ENCODE measurements around the gene STK38. TPM values are rescaled to one million over a fixed set of nuclear protein-coding genes. Genes with fewer than 3 reads are reported as not detected.

STK38 gene
- total RNA-seq, 6 experiments from 2014 or later: 12.5 to 19.2 (median 16.1) TPM

DNA sequence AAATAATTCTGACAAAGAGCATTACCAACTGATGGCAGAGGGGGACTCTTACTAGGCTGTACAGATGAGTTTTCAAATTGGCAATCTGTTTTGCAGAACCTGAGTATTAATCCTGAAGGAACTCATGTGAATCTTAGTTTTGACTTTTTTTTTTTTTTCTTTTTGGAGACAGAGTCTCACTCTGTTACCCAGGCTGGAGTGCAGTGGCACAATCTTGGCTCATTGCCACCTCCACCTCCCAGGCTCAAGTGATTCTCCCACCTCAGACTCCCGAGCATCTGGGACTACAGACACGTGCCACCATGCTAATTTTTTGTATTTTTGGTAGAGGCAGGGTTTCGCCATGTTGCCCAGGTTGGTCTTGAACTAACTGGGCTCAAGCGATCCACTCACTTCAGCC, 55.2 kb downstream of the STK38 start:
- peaks cover 0 to 13% (median 0%) of the 10 kb centered on the region in 4 donors for H3K4me1 ChIP-seq
- intact Hi-C loops (cut with DNase I): no loop called here
- H3K9me3 ChIP-seq: no peaks in the 10 kb centered on the region
- H3K27ac ChIP-seq: no peak overlapping the region
- no peaks in the 10 kb centered on the region for H3K27me3 ChIP-seq
- 93% methylated on average over 3 of the region's 4 CpGs for WGBS (ENCODE audit: insufficient coverage, low coverage, low lambda C conversion rate, missing lambda C conversion rate)
- peak in 1 of 4 donors; percentile 14 for ATAC-seq
- no peak for TF ChIP-seq POLR2A (IDR thresholded peaks at IDR 0.05)
- TF ChIP-seq, protein P1, sequence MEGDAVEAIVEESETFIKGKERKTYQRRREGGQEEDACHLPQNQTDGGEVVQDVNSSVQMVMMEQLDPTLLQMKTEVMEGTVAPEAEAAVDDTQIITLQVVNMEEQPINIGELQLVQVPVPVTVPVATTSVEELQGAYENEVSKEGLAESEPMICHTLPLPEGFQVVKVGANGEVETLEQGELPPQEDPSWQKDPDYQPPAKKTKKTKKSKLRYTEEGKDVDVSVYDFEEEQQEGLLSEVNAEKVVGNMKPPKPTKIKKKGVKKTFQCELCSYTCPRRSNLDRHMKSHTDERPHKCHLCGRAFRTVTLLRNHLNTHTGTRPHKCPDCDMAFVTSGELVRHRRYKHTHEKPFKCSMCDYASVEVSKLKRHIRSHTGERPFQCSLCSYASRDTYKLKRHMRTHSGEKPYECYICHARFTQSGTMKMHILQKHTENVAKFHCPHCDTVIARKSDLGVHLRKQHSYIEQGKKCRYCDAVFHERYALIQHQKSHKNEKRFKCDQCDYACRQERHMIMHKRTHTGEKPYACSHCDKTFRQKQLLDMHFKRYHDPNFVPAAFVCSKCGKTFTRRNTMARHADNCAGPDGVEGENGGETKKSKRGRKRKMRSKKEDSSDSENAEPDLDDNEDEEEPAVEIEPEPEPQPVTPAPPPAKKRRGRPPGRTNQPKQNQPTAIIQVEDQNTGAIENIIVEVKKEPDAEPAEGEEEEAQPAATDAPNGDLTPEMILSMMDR (IDR thresholded peaks at IDR 0.05): no peak
- H3K4me3 ChIP-seq: no peak overlapping the region
- DNase-seq: no peak
- H3K36me3 ChIP-seq: peaks cover 0 to 31% (median 4%) of the 10 kb centered on the region in 4 donors

DNA sequence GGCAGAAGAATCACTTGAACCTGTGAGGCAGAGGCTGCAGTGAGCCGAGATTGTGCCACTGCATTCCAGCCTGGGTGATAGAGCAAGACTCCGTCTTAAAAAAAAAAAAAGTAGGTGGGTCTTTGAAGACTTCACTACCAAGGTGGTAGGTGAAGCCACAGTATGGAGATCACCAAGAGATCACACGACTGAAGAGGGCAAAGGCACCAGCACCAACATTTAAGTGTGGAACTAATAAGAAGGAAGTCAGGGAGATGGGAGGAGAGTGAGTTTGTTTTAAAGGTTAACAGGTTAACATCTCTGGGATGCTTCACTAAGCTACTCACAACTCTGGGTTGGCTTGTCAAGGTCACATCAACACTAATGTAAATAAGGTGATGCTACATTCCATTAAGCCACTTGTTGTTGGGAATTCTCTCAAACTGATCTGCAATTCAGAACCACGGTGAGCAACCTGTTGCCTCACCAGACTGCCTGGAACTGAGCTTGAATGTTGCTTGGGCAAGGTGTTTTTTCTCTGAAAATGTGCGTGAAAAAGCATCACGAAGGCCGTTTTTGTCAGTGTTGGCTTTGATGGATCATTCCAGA, 55.8 kb downstream of the STK38 start:
- DNase-seq (no peak), ATAC-seq (peak in 1 of 4 donors; percentile 33)
- Histone ChIP-seq H3K4me3 (no peak overlapping the region), H3K36me3 (peaks cover 0 to 31% (median 7%) of the 10 kb centered on the region in 4 donors), H3K27ac (no peak overlapping the region), H3K27me3 (no peaks in the 10 kb centered on the region), H3K4me1 (peaks cover 0 to 13% (median 0%) of the 10 kb centered on the region in 4 donors), H3K9me3 (no peaks in the 10 kb centered on the region)
- TF ChIP-seq POLR2A (IDR thresholded peaks at IDR 0.05): no peak
- TF ChIP-seq, protein P1 (IDR thresholded peaks at IDR 0.05): no peak
- WGBS (ENCODE audit: insufficient coverage, low coverage, low lambda C conversion rate, missing lambda C conversion rate): 78% methylated on average over 5 of the region's 7 CpGs
- intact Hi-C loops (cut with DNase I): no loop called here

DNA sequence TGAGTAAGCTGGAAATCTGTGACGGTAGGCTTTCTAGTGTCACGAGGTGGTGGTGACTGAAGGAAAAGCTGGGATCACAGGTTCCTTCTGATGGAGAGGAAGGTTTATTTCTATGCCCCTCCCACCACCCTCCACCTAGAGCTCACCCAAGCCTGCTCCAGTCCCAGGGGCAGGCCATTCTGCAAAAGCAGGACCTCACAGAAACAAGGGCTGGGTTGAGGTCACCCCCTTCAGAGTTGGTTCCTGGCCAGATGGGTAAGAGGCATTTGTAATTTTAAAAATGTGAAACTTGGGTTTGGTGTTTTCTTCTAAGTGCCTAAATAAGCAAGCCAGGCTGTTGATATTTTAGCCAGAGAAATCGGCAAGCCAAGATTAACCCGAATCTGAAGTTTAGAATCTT, 57.9 kb downstream of the STK38 start:
- peaks cover 0 to 26% (median 7%) of the 10 kb centered on the region in 4 donors for H3K36me3 ChIP-seq

DNA sequence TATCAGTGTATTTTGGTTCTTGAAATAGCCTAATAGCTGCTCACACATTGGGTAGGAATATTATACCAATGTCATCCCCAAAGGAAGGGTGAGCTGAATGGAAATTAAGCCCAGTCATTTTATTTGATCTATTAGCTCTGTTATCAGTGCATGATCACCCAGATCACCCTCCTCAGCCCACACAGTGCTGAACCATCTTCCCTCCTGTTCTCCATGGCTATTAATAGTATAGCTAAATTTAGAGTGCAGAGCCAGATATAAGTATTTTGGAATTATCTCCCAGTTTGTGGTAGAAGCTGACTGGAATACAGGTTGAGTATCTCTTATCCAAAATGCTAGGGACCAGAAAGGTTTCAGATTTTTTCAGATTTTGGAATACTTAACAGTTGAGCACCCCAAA, 59.1 kb downstream of the STK38 start:
- intact Hi-C loops (cut with DNase I): loop anchor here in 1 of 2 donors (10.0 kb wide), 1 partner anchor 87 kb away; no protein-coding TSS in a partner anchor
- no peak for TF ChIP-seq POLR2A (IDR thresholded peaks at IDR 0.05)
- TF ChIP-seq, protein P1 (IDR thresholded peaks at IDR 0.05): no peak
- ATAC-seq (no peak), DNase-seq (no peak)
- H3K4me1 ChIP-seq: peaks cover 0 to 1% (median 0%) of the 10 kb centered on the region in 4 donors
- H3K27ac ChIP-seq: no peak overlapping the region
- H3K9me3 ChIP-seq: no peaks in the 10 kb centered on the region
- H3K27me3 ChIP-seq: no peaks in the 10 kb centered on the region
- H3K36me3 ChIP-seq: peaks cover 0 to 28% (median 7%) of the 10 kb centered on the region in 4 donors
- H3K4me3 ChIP-seq: no peak overlapping the region

More for the DNA sequence above, 57.9 kb downstream of the STK38 start:
- no peak overlapping the region for H3K4me3 ChIP-seq
- H3K27ac ChIP-seq: no peak overlapping the region
- intact Hi-C loops (cut with DNase I): loop anchor here in 1 of 2 donors (10.0 kb wide), 1 partner anchor 85 kb away; no protein-coding TSS in a partner anchor
- peaks cover 0 to 13% (median 0%) of the 10 kb centered on the region in 4 donors for H3K4me1 ChIP-seq
- DNase-seq (no peak), ATAC-seq (no peak)
- 90% methylated on average over 4 of the region's 4 CpGs for WGBS (ENCODE audit: insufficient coverage, low coverage, low lambda C conversion rate, missing lambda C conversion rate)
- no peaks in the 10 kb centered on the region for H3K27me3 ChIP-seq
- H3K9me3 ChIP-seq: no peaks in the 10 kb centered on the region
- no peak for TF ChIP-seq POLR2A (IDR thresholded peaks at IDR 0.05)
- TF ChIP-seq, protein P1 (IDR thresholded peaks at IDR 0.05): no peak
